Measurements from ENCODE around the gene TMEM39B.
"Not testable (repeated sequence)": the region's sequence is repeated elsewhere in the genome, so short reads cannot be mapped to it uniquely, and the experiment has no call there.

TMEM39B gene

GRCh38 chr1:32071758-32072621, 749 bp upstream of the TMEM39B start:
- DNase-seq: no peak

GRCh38 chr1:32073299-32074229, 825 bp downstream of the TMEM39B start:
- no peak for DNase-seq

GRCh38 chr1:32074841-32075240, 2.1 kb downstream of the TMEM39B start:
- no peak for DNase-seq

GRCh38 chr1:32077451-32077850, 4.7 kb downstream of the TMEM39B start:
- DNase-seq: no peak

- DNase-seq: no peak
These were observed 9.3 kb downstream of the TMEM39B start for GRCh38 chr1:32082022-32082421.

GRCh38 chr1:32086381-32086780, 13.6 kb downstream of the TMEM39B start:
- DNase-seq: not testable (repeated sequence)

GRCh38 chr1:32091176-32091575, 18.4 kb downstream of the TMEM39B start:
- no peak for DNase-seq

- no peak for DNase-seq
These were observed 18.9 kb downstream of the TMEM39B start for GRCh38 chr1:32091591-32091990.

GRCh38 chr1:32094746-32095521, 22.2 kb downstream of the TMEM39B start:
- DNase-seq: no peak

GRCh38 chr1:32099426-32099825, 26.7 kb downstream of the TMEM39B start:
- DNase-seq: no peak

- no peak for DNase-seq
These were observed 27.6 kb downstream of the TMEM39B start for GRCh38 chr1:32100359-32100758.

GRCh38 chr1:32100807-32101708, 28.3 kb downstream of the TMEM39B start:
- no peak for DNase-seq

GRCh38 chr1:32104127-32104526, 31.4 kb downstream of the TMEM39B start:
- DNase-seq: no peak

- no peak for DNase-seq
These were observed 32.6 kb downstream of the TMEM39B start for GRCh38 chr1:32105338-32105737.

GRCh38 chr1:32106663-32107275, 34.0 kb downstream of the TMEM39B start:
- no peak for DNase-seq

- peak; percentile 92 to 95 for DNase-seq
These were observed 35.3 kb downstream of the TMEM39B start, which contains the start of gene KPNA6 for GRCh38 chr1:32107742-32108661. TSS of gene KPNA6 (plus strand) at chr1:32108056. CDS start at chr1:32108131, 75 bp downstream.

GRCh38 chr1:32111040-32111623, 38.4 kb downstream of the TMEM39B start:
- DNase-seq: no peak

- DNase-seq: no peak
These were observed 39.0 kb downstream of the TMEM39B start for GRCh38 chr1:32111789-32112188.

GRCh38 chr1:32112806-32113375, 40.2 kb downstream of the TMEM39B start:
- DNase-seq: peak in 1 of 2 donors; percentile 11

All from CD4-positive, alpha-beta T cell treated with Interleukin-1 beta for 1 hour (primary cell).